HepG2 (cell line): ENCODE data around the gene SALL4. TPM values are rescaled to one million over a fixed set of nuclear protein-coding genes. Genes with fewer than 3 reads are reported as not detected.

ENCODE experiments used
- ARID3A ChIP-seq: IDR thresholded peaks from 2 replicates; pipeline ENCODE4 v1.6.1; 2012; ENCODE audit warnings: low read depth, low read length, improper control_type of control experiment
- ELF4 ChIP-seq: sonication (generic); formaldehyde crosslinking; IDR thresholded peaks from 2 replicates; pipeline ENCODE4 v1.5.0; 2020; ENCODE audit warnings: missing genetic modification reagents, mild to moderate bottlenecking, moderate library complexity, borderline replicate concordance
- FOSL2 ChIP-seq: sonication (generic); formaldehyde crosslinking; IDR thresholded peaks from 2 replicates; pipeline ENCODE4 v1.4.0; 2020; ENCODE audit warnings: missing genetic modification reagents
- ISL2 ChIP-seq: sonication (generic); formaldehyde crosslinking; IDR thresholded peaks from 2 replicates; pipeline ENCODE4 v1.5.0; 2020; ENCODE audit warnings: missing genetic modification reagents
- NCOA1 ChIP-seq: sonication (generic); formaldehyde crosslinking; IDR thresholded peaks from 2 replicates; pipeline ENCODE4 v1.9.0; 2021; ENCODE audit warnings: missing genetic modification reagents
- SP4 ChIP-seq: sonication (generic); formaldehyde crosslinking; IDR thresholded peaks from 2 replicates; pipeline ENCODE4 v1.8.1; 2023; ENCODE audit warnings: mild to moderate bottlenecking, missing genetic modification reagents
- ZNF263 ChIP-seq: sonication (generic); formaldehyde crosslinking; IDR thresholded peaks from 2 replicates; pipeline ENCODE4 v1.4.0; 2020; ENCODE audit warnings: missing genetic modification reagents
- ZNF276 ChIP-seq: sonication (generic); formaldehyde crosslinking; IDR thresholded peaks from 2 replicates; pipeline ENCODE4 v1.4.0; 2020; ENCODE audit warnings: mild to moderate bottlenecking, low read depth, missing genetic modification reagents
- ZNF350 ChIP-seq: sonication (generic); formaldehyde crosslinking; IDR thresholded peaks from 2 replicates; pipeline ENCODE4 v1.4.0; 2020; ENCODE audit warnings: mild to moderate bottlenecking, low read depth, missing genetic modification reagents, borderline replicate concordance
- ZNF660 ChIP-seq: sonication (generic); formaldehyde crosslinking; IDR thresholded peaks from 2 replicates; pipeline ENCODE4 v1.5.1; 2020; ENCODE audit warnings: mild to moderate bottlenecking, low read depth, missing genetic modification reagents, borderline replicate concordance
- ZNF687 ChIP-seq: sonication (generic); formaldehyde crosslinking; IDR thresholded peaks from 2 replicates; pipeline ENCODE4 v1.5.1; 2020; ENCODE audit warnings: mild to moderate bottlenecking, missing genetic modification reagents, moderate library complexity
- ZNF749 ChIP-seq: sonication (generic); formaldehyde crosslinking; IDR thresholded peaks from 2 replicates; pipeline ENCODE4 v1.8.0; 2022; ENCODE audit warnings: mild to moderate bottlenecking, missing genetic modification reagents, moderate library complexity, borderline replicate concordance
- ZNF75D ChIP-seq: sonication (generic); formaldehyde crosslinking; IDR thresholded peaks from 2 replicates; pipeline ENCODE4 v1.8.1; 2023; ENCODE audit warnings: missing genetic modification reagents, mild to moderate bottlenecking, borderline replicate concordance
- polyA plus RNA-seq, 8 experiments: library from polyadenylated mRNA; depleted of rRNA in 3 of 8; stranded (reverse) in 7 of 8; unstranded in 1 of 8; fragments of >200 nt; fragmentation: Illumina TruSeq in 4 of 8; extraction: Trizol in 4 of 8; gene quantifications; 2 replicates each; pipeline versions ENCODE4 v1.2.1 to v1.2.3, GENCODE V29; 2011 to 2016; ENCODE audit warnings: low read depth in 4 of 8, missing spikeins in 1 of 8, mixed read lengths in 1 of 8; ENCODE audit not compliant: insufficient read depth in 1 of 8
- total RNA-seq, 5 experiments: library from RNA; depleted of rRNA; stranded (reverse); fragments of >200 nt; fragmentation: Illumina TruSeq; extraction: Trizol; gene quantifications; 2 replicates each; pipeline ENCODE4 v1.2.3, GENCODE V29; 2016; ENCODE audit warnings: low read depth in 1 of 5
- TF ChIP-seq, protein P1 (sequence below): sonication (generic); formaldehyde crosslinking; conservative IDR thresholded peaks from 2 replicates; pipeline ENCODE4 v1.8.1; 2023; ENCODE audit warnings: missing genetic modification reagents
- TF ChIP-seq, protein P2 (sequence below): sonication (generic); formaldehyde crosslinking; IDR thresholded peaks from 2 replicates; pipeline ENCODE4 v1.4.0; 2020; ENCODE audit warnings: missing genetic modification reagents
- TF ChIP-seq, protein P3 (sequence below): sonication (generic); formaldehyde crosslinking; IDR thresholded peaks from 2 replicates; pipeline ENCODE4 v1.5.0; 2020; ENCODE audit warnings: mild to moderate bottlenecking, missing genetic modification reagents

SALL4 gene
- total and polyA plus RNA-seq, 2 of the 13 experiments (the other 11 are each of a cell fraction or from before 2014, with no cell fraction given), result 0.33 to 1.8 TPM

GRCh38 chr20:51811042-51811355 lies 8.7 kb upstream of the SALL4 start (continued):
- peak; percentile 98 for TF ChIP-seq ARID3A
- TF ChIP-seq ZNF749, result no peak
- TF ChIP-seq FOSL2 (CRISPR knock-in tag), result peak; percentile 93
- no peak for TF ChIP-seq ZNF660 (CRISPR knock-in tag)
- TF ChIP-seq ZNF350 (CRISPR knock-in tag), result no peak
- TF ChIP-seq, protein P1, sequence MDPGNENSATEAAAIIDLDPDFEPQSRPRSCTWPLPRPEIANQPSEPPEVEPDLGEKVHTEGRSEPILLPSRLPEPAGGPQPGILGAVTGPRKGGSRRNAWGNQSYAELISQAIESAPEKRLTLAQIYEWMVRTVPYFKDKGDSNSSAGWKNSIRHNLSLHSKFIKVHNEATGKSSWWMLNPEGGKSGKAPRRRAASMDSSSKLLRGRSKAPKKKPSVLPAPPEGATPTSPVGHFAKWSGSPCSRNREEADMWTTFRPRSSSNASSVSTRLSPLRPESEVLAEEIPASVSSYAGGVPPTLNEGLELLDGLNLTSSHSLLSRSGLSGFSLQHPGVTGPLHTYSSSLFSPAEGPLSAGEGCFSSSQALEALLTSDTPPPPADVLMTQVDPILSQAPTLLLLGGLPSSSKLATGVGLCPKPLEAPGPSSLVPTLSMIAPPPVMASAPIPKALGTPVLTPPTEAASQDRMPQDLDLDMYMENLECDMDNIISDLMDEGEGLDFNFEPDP (CRISPR knock-in tag), result 0 out of 2 replicates have a peak, but pooled peaks have one; percentile 50
- TF ChIP-seq, protein P2, sequence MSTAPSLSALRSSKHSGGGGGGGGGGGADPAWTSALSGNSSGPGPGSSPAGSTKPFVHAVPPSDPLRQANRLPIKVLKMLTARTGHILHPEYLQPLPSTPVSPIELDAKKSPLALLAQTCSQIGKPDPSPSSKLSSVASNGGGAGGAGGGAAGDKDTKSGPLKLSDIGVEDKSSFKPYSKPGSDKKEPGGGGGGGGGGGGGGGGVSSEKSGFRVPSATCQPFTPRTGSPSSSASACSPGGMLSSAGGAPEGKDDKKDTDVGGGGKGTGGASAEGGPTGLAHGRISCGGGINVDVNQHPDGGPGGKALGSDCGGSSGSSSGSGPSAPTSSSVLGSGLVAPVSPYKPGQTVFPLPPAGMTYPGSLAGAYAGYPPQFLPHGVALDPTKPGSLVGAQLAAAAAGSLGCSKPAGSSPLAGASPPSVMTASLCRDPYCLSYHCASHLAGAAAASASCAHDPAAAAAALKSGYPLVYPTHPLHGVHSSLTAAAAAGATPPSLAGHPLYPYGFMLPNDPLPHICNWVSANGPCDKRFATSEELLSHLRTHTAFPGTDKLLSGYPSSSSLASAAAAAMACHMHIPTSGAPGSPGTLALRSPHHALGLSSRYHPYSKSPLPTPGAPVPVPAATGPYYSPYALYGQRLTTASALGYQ (CRISPR knock-in tag), result peak; percentile 76; the same call in 1 of the 2 replicates
- TF ChIP-seq ISL2 (CRISPR knock-in tag), result peak; percentile 88
- no peak for TF ChIP-seq SP4
- TF ChIP-seq ELF4 (CRISPR knock-in tag), result no peak; the same call in 1 of the 2 replicates
- TF ChIP-seq ZNF75D (CRISPR knock-in tag), result no peak
- TF ChIP-seq ZNF687 (CRISPR knock-in tag), result no peak
- TF ChIP-seq, protein P3, sequence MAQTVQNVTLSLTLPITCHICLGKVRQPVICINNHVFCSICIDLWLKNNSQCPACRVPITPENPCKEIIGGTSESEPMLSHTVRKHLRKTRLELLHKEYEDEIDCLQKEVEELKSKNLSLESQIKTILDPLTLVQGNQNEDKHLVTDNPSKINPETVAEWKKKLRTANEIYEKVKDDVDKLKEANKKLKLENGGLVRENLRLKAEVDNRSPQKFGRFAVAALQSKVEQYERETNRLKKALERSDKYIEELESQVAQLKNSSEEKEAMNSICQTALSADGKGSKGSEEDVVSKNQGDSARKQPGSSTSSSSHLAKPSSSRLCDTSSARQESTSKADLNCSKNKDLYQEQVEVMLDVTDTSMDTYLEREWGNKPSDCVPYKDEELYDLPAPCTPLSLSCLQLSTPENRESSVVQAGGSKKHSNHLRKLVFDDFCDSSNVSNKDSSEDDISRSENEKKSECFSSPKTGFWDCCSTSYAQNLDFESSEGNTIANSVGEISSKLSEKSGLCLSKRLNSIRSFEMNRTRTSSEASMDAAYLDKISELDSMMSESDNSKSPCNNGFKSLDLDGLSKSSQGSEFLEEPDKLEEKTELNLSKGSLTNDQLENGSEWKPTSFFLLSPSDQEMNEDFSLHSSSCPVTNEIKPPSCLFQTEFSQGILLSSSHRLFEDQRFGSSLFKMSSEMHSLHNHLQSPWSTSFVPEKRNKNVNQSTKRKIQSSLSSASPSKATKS (CRISPR knock-in tag), result no peak
- no peak for TF ChIP-seq ZNF263 (CRISPR knock-in tag)
- no peak for TF ChIP-seq NCOA1 (CRISPR knock-in tag)
- no peak for TF ChIP-seq ZNF276 (CRISPR knock-in tag)
